OCI-LY1 (cell line): ENCODE measurements around the gene PLA2G2D.

ENCODE experiments used
- CTCF ChIP-seq: fragments of 200-600 bp; sonication (generic), shearing (Covaris generic); IDR thresholded peaks from 2 replicates; pipeline ENCODE4 v1.5.1; 2017; ENCODE audit warnings: mild to moderate bottlenecking, antibody characterized with exemption, low read length, moderate library complexity, mixed read lengths
- EZH2 ChIP-seq: fragments of 200-600 bp; sonication (generic), shearing (Covaris generic); IDR thresholded peaks from 2 replicates; pipeline ENCODE4 v1.8.0; 2017; ENCODE audit warnings: borderline replicate concordance, mixed run types, mild to moderate bottlenecking, antibody characterized with exemption, low read length, moderate library complexity, mixed read lengths

DNA sequence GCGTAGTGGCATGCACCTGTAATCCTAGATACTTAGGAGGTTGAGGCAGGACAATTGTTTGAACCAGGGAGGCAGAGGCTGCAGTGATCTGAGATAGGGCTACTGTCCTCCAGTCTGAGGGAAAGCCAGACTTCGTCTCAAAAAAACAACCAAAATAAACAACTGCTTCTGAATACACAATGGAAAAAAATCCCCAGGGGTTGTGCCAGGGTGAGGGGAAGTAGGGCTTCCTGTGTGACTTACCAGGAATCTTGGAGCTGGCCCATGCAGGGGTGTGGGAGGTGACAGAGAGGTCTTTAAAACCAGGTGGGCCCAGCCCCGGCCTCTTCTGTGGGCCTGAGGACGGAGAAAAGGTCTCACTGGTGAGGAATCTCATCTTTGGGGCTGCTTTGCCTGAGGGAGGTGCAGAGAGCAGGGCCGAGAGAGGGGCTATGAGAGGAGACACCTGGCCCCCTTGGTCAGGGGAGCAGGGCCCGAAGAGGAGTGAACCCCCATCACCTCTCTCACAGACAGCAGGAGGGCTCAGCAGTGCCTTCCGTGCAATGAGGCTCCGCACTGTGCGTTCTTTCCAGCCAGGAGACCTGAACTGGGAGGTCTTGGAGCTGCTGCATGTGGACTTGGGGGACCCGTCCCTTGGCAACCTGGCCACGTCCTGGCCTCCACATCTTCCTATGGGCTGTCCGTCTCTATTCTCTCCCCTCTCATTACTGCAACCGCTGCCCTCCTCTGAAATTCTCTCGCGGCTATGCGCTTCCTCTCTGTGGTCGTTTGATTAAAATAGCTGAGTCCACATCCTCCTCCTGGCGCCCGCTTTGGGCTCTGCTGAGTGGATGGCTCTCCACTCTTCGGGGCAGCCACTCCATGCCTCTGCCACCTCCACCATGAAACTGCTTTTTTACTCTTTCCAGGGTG is 38.6 kb downstream of the PLA2G2D start:
- TF ChIP-seq CTCF = no peak
- TF ChIP-seq EZH2 = no peak
